GM12892 (cell line): ENCODE measurements around the gene NTRK1.
A peak's percentile ranks its signal among the peaks of the same experiment; 100 is the strongest.

Source experiments
- DNase-seq: peaks from one replicate; pipeline ENCODE4 v3.0.0; 2011; ENCODE audit not compliant: insufficient read length
- FAIRE-seq: peaks from 2 replicates; lab custom pipeline; 2011; peaks lifted over from hg19 to GRCh38; lab: Jason Lieb, UNC
- POLR2A ChIP-seq: IDR thresholded peaks from 2 replicates; pipeline ENCODE4 v1.6.1; 2011; ENCODE audit warnings: low read depth, low read length, control low read depth
- POLR2AphosphoS5 ChIP-seq: IDR thresholded peaks from 2 replicates; pipeline ENCODE4 v1.6.1; 2011; ENCODE audit warnings: low read depth, low read length, control low read depth
- TAF1 ChIP-seq: IDR thresholded peaks from 2 replicates; pipeline ENCODE4 v1.6.1; 2011; ENCODE audit warnings: low read depth, mild to moderate bottlenecking, control low read depth, low read length, borderline replicate concordance

The NTRK1 gene

GRCh38 chr1:156821801-156822200 lies 38.9 kb upstream of the NTRK1 start:
- TF ChIP-seq POLR2AphosphoS5 (no peak), TAF1 (no peak), POLR2A (no peak)
- DNase-seq: no peak
- FAIRE-seq: no peak

GRCh38 chr1:156822680-156823079 lies 38.0 kb upstream of the NTRK1 start:
- no peak for DNase-seq
- TF ChIP-seq POLR2A (no peak), TAF1 (no peak), POLR2AphosphoS5 (no peak)
- FAIRE-seq: no peak

- no peak for DNase-seq
- TF ChIP-seq TAF1 (no peak), POLR2A (no peak), POLR2AphosphoS5 (no peak)
- no peak for FAIRE-seq
Observed at GRCh38 chr1:156823210-156823790, 37.4 kb upstream of the NTRK1 start.

GRCh38 chr1:156826630-156827029 lies 34.0 kb upstream of the NTRK1 start:
- DNase-seq: no peak
- TF ChIP-seq TAF1: no peak
- TF ChIP-seq POLR2AphosphoS5: no peak
- TF ChIP-seq POLR2A: no peak
- FAIRE-seq: no peak

- FAIRE-seq (no peak), DNase-seq (no peak)
- TF ChIP-seq POLR2AphosphoS5 (no peak), TAF1 (no peak), POLR2A (no peak)
Observed at GRCh38 chr1:156828400-156829124, 32.1 kb upstream of the NTRK1 start.

- TF ChIP-seq POLR2A (no peak), TAF1 (no peak), POLR2AphosphoS5 (no peak)
- FAIRE-seq (no peak), DNase-seq (no peak)
Observed at GRCh38 chr1:156832434-156832833, 28.2 kb upstream of the NTRK1 start.

GRCh38 chr1:156833603-156834002 lies 27.1 kb upstream of the NTRK1 start:
- no peak for TF ChIP-seq POLR2AphosphoS5
- TF ChIP-seq POLR2A: no peak
- no peak for TF ChIP-seq TAF1
- FAIRE-seq: no peak
- DNase-seq: no peak

- DNase-seq: no peak
Observed at GRCh38 chr1:156834322-156834721, 26.3 kb upstream of the NTRK1 start.

GRCh38 chr1:156836041-156836654 lies 24.5 kb upstream of the NTRK1 start:
- DNase-seq: no peak
- FAIRE-seq: peak; percentile 84
- TF ChIP-seq POLR2A (no peak), TAF1 (no peak), POLR2AphosphoS5 (no peak)

More at GRCh38 chr1:156834322-156834721, 26.3 kb upstream of the NTRK1 start:
- FAIRE-seq: no peak
- TF ChIP-seq POLR2AphosphoS5 (no peak), TAF1 (no peak), POLR2A (no peak)

GRCh38 chr1:156836892-156837291 lies 23.8 kb upstream of the NTRK1 start:
- FAIRE-seq: no peak
- no peak for TF ChIP-seq POLR2A
- TF ChIP-seq POLR2AphosphoS5: no peak
- no peak for TF ChIP-seq TAF1

GRCh38 chr1:156838972-156839371 lies 21.7 kb upstream of the NTRK1 start:
- no peak for TF ChIP-seq POLR2AphosphoS5
- no peak for TF ChIP-seq TAF1
- no peak for TF ChIP-seq POLR2A
- FAIRE-seq: peak; percentile 86
- no peak for DNase-seq

More at GRCh38 chr1:156836892-156837291, 23.8 kb upstream of the NTRK1 start:
- no peak for DNase-seq

- TF ChIP-seq TAF1 (no peak), POLR2AphosphoS5 (no peak), POLR2A (no peak)
- FAIRE-seq (no peak), DNase-seq (no peak)
Observed at GRCh38 chr1:156839426-156840109, 21.1 kb upstream of the NTRK1 start.
